Measurements from ENCODE around the gene PSMB11. TPM values are rescaled to one million over a fixed set of nuclear protein-coding genes. Genes with fewer than 3 reads are reported as not detected.

PSMB11 gene
- total and polyA plus RNA-seq, 12 donors = not detected

DNA sequence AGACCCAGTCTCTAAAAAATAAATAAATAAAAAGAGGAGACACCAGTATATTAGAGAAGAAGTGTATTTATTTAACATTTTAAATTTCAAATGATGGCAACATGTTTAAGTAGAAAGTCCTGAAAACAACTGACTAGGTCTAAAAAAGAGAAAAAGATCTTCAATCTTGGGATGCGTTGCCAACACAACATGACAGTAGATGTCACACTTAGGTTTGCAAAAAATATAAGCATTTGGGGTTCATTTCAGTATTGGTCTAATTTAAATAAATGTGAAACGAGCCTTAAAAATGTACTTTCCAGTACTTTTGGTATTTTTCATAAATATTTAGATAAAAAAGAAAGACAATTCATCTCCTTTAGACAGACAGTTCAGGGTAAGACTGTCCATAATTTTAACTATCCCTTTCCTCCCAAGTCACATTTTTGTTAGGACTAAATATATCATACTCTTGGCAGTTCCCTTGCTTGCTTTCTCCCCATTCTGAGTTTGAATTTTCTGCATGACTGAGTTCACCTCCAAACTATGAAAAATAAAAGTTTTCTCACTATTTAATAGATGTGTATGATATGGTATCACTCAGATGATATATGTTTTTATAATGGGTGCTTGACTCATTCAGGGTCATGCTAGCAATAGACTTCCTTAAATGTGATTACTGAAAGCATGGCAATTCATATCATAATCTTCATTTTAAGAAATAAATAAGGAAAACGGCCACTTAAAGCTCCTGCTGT, 36.4 kb upstream of the PSMB11 start:
- 81 to 86% methylated on average over 3 of the region's 3 CpGs for WGBS, 2 donors
- intact Hi-C loops (cut with DNase I) = loop anchor here in 4 of 10 donors (2.0 kb wide), 1 partner anchor 29 kb away; the partner anchor contains the start of gene PSMB5 (in 4 of the 4)
- peak overlapping the region in 5 of 10 donors; percentile 74 to 87 (median 78) for H3K4me3 ChIP-seq
- H3K27me3 ChIP-seq = no peaks in the 10 kb centered on the region
- peaks cover 3 to 39% (median 25%) of the 10 kb centered on the region in 9 donors for H3K4me1 ChIP-seq
- H3K9me3 ChIP-seq = no peaks in the 10 kb centered on the region
- H3K36me3 ChIP-seq = no peaks in the 10 kb centered on the region
- TF ChIP-seq, protein P1, sequence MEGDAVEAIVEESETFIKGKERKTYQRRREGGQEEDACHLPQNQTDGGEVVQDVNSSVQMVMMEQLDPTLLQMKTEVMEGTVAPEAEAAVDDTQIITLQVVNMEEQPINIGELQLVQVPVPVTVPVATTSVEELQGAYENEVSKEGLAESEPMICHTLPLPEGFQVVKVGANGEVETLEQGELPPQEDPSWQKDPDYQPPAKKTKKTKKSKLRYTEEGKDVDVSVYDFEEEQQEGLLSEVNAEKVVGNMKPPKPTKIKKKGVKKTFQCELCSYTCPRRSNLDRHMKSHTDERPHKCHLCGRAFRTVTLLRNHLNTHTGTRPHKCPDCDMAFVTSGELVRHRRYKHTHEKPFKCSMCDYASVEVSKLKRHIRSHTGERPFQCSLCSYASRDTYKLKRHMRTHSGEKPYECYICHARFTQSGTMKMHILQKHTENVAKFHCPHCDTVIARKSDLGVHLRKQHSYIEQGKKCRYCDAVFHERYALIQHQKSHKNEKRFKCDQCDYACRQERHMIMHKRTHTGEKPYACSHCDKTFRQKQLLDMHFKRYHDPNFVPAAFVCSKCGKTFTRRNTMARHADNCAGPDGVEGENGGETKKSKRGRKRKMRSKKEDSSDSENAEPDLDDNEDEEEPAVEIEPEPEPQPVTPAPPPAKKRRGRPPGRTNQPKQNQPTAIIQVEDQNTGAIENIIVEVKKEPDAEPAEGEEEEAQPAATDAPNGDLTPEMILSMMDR (IDR thresholded peaks at IDR 0.05) = no peak
- ATAC-seq (no peak), DNase-seq (no peak)
- no peak overlapping the region for H3K27ac ChIP-seq

DNA sequence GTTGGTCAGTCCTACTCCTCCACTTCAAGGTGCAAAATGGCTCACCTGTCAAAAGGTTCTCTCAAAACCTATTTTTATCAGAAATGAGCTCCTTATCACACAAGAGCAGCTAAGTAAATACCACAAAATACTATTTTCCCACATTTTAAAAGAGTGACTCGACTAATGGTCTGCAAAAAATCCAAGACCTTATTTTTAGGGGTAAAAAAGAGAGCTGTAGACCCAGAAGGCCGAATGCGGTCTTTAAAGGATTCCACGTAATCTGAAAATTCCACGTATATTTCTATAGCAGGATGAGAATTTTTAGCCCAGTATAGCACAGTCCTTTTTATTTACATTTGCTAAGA, 35.9 kb upstream of the PSMB11 start:
- no peak for ATAC-seq
- DNase-seq = no peak
- TF ChIP-seq, protein P1 (IDR thresholded peaks at IDR 0.05) = no peak
- Histone ChIP-seq H3K4me3 (peak overlapping the region; percentile 53 to 91 (median 75)), H3K27me3 (no peaks in the 10 kb centered on the region), H3K36me3 (no peaks in the 10 kb centered on the region), H3K9me3 (no peaks in the 10 kb centered on the region), H3K4me1 (peaks cover 3 to 39% (median 25%) of the 10 kb centered on the region in 9 donors), H3K27ac (peak overlapping the region in 9 of 10 donors; percentile 89 to 98 (median 96))
- intact Hi-C loops (cut with DNase I) = loop anchor here in 4 of 10 donors (2.0 kb wide), 1 partner anchor 29 kb away; the partner anchor contains the start of gene PSMB5 (in 4 of the 4)
- 62 to 66% methylated on average over 5 of the region's 5 CpGs for WGBS, 2 donors

DNA sequence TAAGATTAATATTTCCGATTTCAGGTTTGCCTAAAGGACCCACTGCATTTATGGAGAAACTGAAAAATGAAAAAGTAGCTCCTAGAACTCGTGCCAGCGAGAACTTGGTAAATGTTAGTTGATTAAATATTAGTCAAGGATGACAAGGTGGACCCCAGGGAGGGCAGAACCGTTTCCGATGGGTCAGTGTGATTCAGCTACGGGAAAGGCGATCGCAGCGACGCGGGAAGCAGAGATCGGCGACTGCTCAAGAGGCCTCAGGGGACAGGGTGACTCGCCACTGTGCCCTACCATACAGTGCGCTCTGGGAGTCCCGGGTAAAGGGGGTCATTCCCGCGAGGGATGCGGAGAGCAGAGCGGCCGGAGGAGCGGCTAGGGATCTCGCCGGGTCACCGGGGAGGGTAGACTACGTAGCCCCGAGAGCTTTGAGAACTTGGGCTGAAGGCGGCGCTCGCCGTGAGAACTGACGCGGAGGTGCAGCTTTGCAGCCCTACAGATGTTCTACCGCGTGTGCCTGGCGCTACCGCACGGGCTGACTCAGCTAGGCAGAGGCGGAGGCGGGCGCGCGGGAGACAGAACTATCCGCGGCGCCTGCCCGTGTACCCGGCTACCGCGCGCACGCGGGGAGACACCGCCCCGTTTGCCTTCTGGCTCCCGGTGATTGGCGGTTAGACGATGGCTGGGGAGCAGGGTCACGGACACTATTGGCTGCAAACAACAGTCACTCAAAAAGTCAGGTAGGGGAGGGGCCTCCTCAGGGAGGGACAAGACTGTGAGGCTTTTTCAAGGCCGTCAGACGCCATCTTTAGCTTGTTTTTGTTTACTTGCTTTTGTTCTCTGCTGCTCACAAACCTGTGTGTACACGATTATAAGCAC, 35.2 kb upstream of the PSMB11 start:
- ATAC-seq (peak; percentile 99 to 100 (median 99)), DNase-seq (peak; percentile 94 to 98)
- 1% methylated on average over 62 of the region's 62 CpGs for WGBS, 2 donors
- Histone ChIP-seq H3K36me3 (no peaks in the 10 kb centered on the region), H3K27ac (peak overlapping the region; percentile 86 to 98 (median 96)), H3K4me1 (peaks cover 3 to 39% (median 25%) of the 10 kb centered on the region in 9 donors), H3K4me3 (peak overlapping the region; percentile 53 to 91 (median 75)), H3K9me3 (no peaks in the 10 kb centered on the region), H3K27me3 (no peaks in the 10 kb centered on the region)
- TF ChIP-seq, protein P1 (IDR thresholded peaks at IDR 0.05) = peak in 4 of 9 donors; percentile 32 to 50 (median 42)
- intact Hi-C loops (cut with DNase I) = loop anchor here in 4 of 10 donors (2.0 kb wide), 1 partner anchor 28 kb away; the partner anchor contains the start of gene PSMB5 (in 4 of the 4)

DNA sequence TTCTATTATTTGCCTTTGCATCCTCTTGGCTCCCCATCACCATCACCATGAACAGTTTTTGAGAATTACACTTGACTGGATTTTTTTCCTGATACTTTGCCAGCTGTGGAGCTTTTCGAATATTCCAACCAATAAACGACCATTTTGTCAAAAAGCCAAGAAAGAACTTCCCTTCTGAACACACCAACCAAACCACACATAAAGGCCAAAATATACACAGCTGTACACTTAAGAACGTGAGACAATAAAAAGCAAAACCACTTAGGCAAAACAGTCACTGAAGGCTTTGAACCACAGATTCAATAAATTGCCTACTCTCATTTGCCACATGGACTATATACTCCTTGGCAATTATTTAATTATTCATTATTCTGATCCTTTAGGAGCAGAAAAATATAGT, 33.2 kb upstream of the PSMB11 start:
- Histone ChIP-seq H3K27me3 (no peaks in the 10 kb centered on the region), H3K9me3 (no peaks in the 10 kb centered on the region), H3K27ac (no peak overlapping the region), H3K4me3 (peak overlapping the region in 1 of 10 donors; percentile 65), H3K36me3 (no peaks in the 10 kb centered on the region), H3K4me1 (peaks cover 3 to 39% (median 25%) of the 10 kb centered on the region in 9 donors)
- DNase-seq = no peak
- ATAC-seq = no peak
- intact Hi-C loops (cut with DNase I) = no loop called here
- TF ChIP-seq, protein P1 (IDR thresholded peaks at IDR 0.05) = no peak
- WGBS, 2 donors = 46 to 63% methylated on average over 3 of the region's 3 CpGs
